ENCODE measurements around the gene TSPAN7. TPM values are rescaled to one million over a fixed set of nuclear protein-coding genes. Genes with fewer than 3 reads are reported as not detected.

TSPAN7 gene
- total and polyA plus RNA-seq, 2 of the 8 experiments (the other 6 are each of a cell fraction or from before 2014, with no cell fraction given): 32.1 to 37.7 TPM

GRCh38 chrX:38563030-38563429, 1.7 kb downstream of the TSPAN7 start:
- CTCF ChIA-PET (ENCODE audit: partially characterized antibody): no interaction called here
- FAIRE-seq: no peak
- Histone ChIP-seq H2AK5ac (ENCODE audit: low read depth, low read length) (no peak overlapping the region), H3K79me1 (ENCODE audit: low read depth, low read length) (no peaks in the 10 kb centered on the region), H3K79me2 (ENCODE audit: control insufficient read depth in 1 of 2, insufficient read depth in 2 of 2, low read length in 2 of 2) (no peaks in the 10 kb centered on the region), H3K9me3 (ENCODE audit: insufficient read depth in 2 of 2, low read depth in 1 of 2, low read length in 1 of 2) (no peaks in the 10 kb centered on the region), H3K27me3 (replicated peaks in 1 of 4; ENCODE audit: control insufficient read depth in 3 of 4, extremely low read depth in 1 of 4, insufficient read depth in 3 of 4, low read length in 3 of 4) (peaks cover 0 to 3% (median 0%) of the 10 kb centered on the region in 4 experiments; a peak in 1 of 7 replicates), H2BK20ac (ENCODE audit: low read length) (no peak overlapping the region), H4K8ac (ENCODE audit: extremely low read depth, insufficient read depth, low read length) (no peak overlapping the region), H3K23me2 (ENCODE audit: low read depth, low read length) (peaks cover 7% of the 10 kb centered on the region; the same call in 1 of the 2 replicates), H3K4me3 (ENCODE audit: extremely low read depth in 1 of 4, insufficient read depth in 2 of 4, low read depth in 3 of 4, low read length in 4 of 4) (peak overlapping the region in 1 of 4 experiments; percentile 74; a peak in 2 of 8 replicates), H2BK120ac (replicated peaks; ENCODE audit: low read depth, low read length) (no peak overlapping the region), H4K5ac (ENCODE audit: insufficient read length, low read depth, low read length) (no peak overlapping the region), H4K20me1 (replicated peaks in 1 of 2; ENCODE audit: control insufficient read depth in 1 of 2, insufficient read depth in 2 of 2, low read length in 2 of 2) (no peaks in the 10 kb centered on the region), H2BK12ac (ENCODE audit: low read depth, low read length) (no peak overlapping the region), H2AFZ (ENCODE audit: low read length) (no peak overlapping the region), H3K56ac (replicated peaks; ENCODE audit: insufficient read length, low read depth, low read length) (no peak overlapping the region), H2BK5ac (ENCODE audit: low read depth, low read length) (no peak overlapping the region), H3K18ac (ENCODE audit: extremely low read depth, low read length) (no peak overlapping the region), H3K14ac (ENCODE audit: insufficient read length) (no peak overlapping the region), H3K4me1 (replicated peaks in 1 of 4; ENCODE audit: control insufficient read depth in 3 of 4, insufficient read depth in 4 of 4, low read length in 3 of 4) (peaks cover 0 to 3% (median under 1%) of the 10 kb centered on the region in 4 experiments; a peak in 3 of 7 replicates), H3K27ac (ENCODE audit: low read depth, low read length) (no peak overlapping the region), H3K36me3 (ENCODE audit: control insufficient read depth in 2 of 4, insufficient read depth in 4 of 4, low read length in 3 of 4) (no peaks in the 10 kb centered on the region), H2BK15ac (ENCODE audit: low read length) (no peak overlapping the region), H3K4ac (replicated peaks; ENCODE audit: insufficient read length, low read depth, low read length) (no peak overlapping the region), H3K23ac (ENCODE audit: insufficient read length) (no peak overlapping the region), H3K9ac (replicated peaks in 1 of 4; ENCODE audit: extremely low read depth in 1 of 4, low read depth in 3 of 4, low read length in 3 of 4) (no peak overlapping the region), H3K4me2 (ENCODE audit: insufficient read depth in 1 of 2, low read depth in 2 of 2, low read length in 2 of 2) (peak overlapping the region; percentile 85 to 93; a peak in 3 of 4 replicates), H4K91ac (replicated peaks; ENCODE audit: insufficient read length, low read length) (no peak overlapping the region)
- 98% methylated on average over 4 of the region's 5 CpGs; no CpG with 5 or more reads in 1 of the 2 experiments for WGBS, 2 experiments (ENCODE audit: extremely low coverage in 1 of 2, insufficient coverage in 1 of 2, insufficient read length in 1 of 2, insufficient replicate concordance in 2 of 2, low coverage in 1 of 2, low lambda C conversion rate in 2 of 2, missing lambda C conversion rate in 1 of 2)
- TF ChIP-seq FOSL1 (IDR thresholded peaks at IDR 0.05; ENCODE audit: insufficient read depth, low read depth, low read length): no peak
- TF ChIP-seq SAP30 (IDR thresholded peaks at IDR 0.05; ENCODE audit: insufficient read depth, insufficient replicate concordance, low read length): no peak
- no peak for TF ChIP-seq JUN (IDR thresholded peaks at IDR 0.05; ENCODE audit: low read depth, low read length)
- no peak for TF ChIP-seq BCL11A (IDR thresholded peaks at IDR 0.05; ENCODE audit: low read depth in 2 of 2, low read length in 2 of 2)
- TF ChIP-seq POLR2A (IDR thresholded peaks at IDR 0.05; ENCODE audit: control extremely low read depth in 1 of 2, low read depth in 2 of 2, low read length in 2 of 2): no peak
- TF ChIP-seq TAF7 (optimal IDR thresholded peaks at IDR 0.05; ENCODE audit: borderline replicate concordance, low read depth, low read length): no peak
- TF ChIP-seq KDM5A (IDR thresholded peaks at IDR 0.05; ENCODE audit: low read length): no peak
- no peak for TF ChIP-seq TAF1 (IDR thresholded peaks at IDR 0.05; ENCODE audit: low read depth, low read length)
- no peak for TF ChIP-seq ZNF274 (IDR thresholded peaks at IDR 0.05; ENCODE audit: borderline replicate concordance, extremely low read depth, low read length)
- TF ChIP-seq YY1 (IDR thresholded peaks at IDR 0.05; ENCODE audit: low read depth, low read length): no peak
- TF ChIP-seq CREB1 (IDR thresholded peaks at IDR 0.05): no peak
- no peak for TF ChIP-seq MAFK (IDR thresholded peaks at IDR 0.05; ENCODE audit: low read depth, low read length)
- no peak for TF ChIP-seq SP2 (IDR thresholded peaks at IDR 0.05; ENCODE audit: low read length)
- no peak for TF ChIP-seq CBX8 (IDR thresholded peaks at IDR 0.05; ENCODE audit: borderline replicate concordance, low read depth, low read length)
- TF ChIP-seq PHF8 (conservative IDR thresholded peaks at IDR 0.05; ENCODE audit: low read depth, low read length): no peak
- TF ChIP-seq POLR2AphosphoS5 (IDR thresholded peaks at IDR 0.05; ENCODE audit: low read depth, low read length): no peak
- no peak for DNase-seq (ENCODE audit: low read depth in 1 of 2, low spot score in 2 of 2)
- POLR2A ChIA-PET (ENCODE audit: partially characterized antibody): no interaction called here

Measured in H1 (cell line).